Tibial nerve (tissue), 4 donors: ENCODE measurements around the gene DENND5B.

Experiments used
- EP300 ChIP-seq, 2 donors: sonication (generic); formaldehyde crosslinking; IDR thresholded peaks; one replicate each; pipeline ENCODE4 v1.6.1; 2017; ENCODE audit warnings: antibody characterized with exemption in 2 of 2, mild to moderate bottlenecking in 1 of 2
- POLR2A ChIP-seq, 2 donors: fragments of 450-650 bp; IDR thresholded peaks; one replicate each; pipeline ENCODE4 v1.6.1; 2017; ENCODE audit warnings: antibody characterized with exemption in 2 of 2, mild to moderate bottlenecking in 2 of 2, moderate library complexity in 2 of 2
- TF ChIP-seq, protein P1 (sequence below), 5 experiments: fragments of 200-600 bp in 3 of 5; fragments of 450-650 bp in 2 of 5; sonication (generic) in 3 of 5; IDR thresholded peaks; one replicate each; pipeline ENCODE4 v1.5.1; 2016 to 2019; ENCODE audit warnings: antibody characterized with exemption in 5 of 5, mild to moderate bottlenecking in 3 of 5, moderate library complexity in 2 of 5

DNA sequence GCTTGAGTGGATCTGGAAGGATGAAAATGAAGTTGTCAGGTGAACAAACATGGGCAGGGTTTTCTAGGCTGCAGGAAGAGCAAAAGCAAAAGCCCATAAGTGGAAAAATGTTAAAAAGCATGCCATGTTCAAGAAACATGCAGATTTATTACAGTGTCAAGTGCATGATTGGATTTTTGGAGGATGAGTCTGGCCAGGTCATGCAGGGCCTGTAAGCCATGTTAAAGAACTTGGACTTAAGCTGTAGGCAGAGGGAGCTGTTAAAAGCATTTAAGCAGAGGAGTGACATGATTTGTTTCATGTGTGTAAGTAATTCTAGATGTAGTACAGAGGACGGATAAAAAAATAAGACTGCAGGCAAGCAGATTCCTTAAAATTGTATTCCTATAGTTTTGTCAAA lies 248.7 kb downstream of the DENND5B start:
- no peak for TF ChIP-seq POLR2A (IDR thresholded peaks at IDR 0.05)
- TF ChIP-seq, protein P1, sequence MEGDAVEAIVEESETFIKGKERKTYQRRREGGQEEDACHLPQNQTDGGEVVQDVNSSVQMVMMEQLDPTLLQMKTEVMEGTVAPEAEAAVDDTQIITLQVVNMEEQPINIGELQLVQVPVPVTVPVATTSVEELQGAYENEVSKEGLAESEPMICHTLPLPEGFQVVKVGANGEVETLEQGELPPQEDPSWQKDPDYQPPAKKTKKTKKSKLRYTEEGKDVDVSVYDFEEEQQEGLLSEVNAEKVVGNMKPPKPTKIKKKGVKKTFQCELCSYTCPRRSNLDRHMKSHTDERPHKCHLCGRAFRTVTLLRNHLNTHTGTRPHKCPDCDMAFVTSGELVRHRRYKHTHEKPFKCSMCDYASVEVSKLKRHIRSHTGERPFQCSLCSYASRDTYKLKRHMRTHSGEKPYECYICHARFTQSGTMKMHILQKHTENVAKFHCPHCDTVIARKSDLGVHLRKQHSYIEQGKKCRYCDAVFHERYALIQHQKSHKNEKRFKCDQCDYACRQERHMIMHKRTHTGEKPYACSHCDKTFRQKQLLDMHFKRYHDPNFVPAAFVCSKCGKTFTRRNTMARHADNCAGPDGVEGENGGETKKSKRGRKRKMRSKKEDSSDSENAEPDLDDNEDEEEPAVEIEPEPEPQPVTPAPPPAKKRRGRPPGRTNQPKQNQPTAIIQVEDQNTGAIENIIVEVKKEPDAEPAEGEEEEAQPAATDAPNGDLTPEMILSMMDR (IDR thresholded peaks at IDR 0.05), result no peak
- no peak for TF ChIP-seq EP300 (IDR thresholded peaks at IDR 0.05)
